ENCODE data around the gene MUC3A. TPM values are rescaled to one million over a fixed set of nuclear protein-coding genes. Genes with fewer than 3 reads are reported as not detected.

The MUC3A gene
- total RNA-seq, 1 experiment from 2014 or later = 2.0 TPM

DNA sequence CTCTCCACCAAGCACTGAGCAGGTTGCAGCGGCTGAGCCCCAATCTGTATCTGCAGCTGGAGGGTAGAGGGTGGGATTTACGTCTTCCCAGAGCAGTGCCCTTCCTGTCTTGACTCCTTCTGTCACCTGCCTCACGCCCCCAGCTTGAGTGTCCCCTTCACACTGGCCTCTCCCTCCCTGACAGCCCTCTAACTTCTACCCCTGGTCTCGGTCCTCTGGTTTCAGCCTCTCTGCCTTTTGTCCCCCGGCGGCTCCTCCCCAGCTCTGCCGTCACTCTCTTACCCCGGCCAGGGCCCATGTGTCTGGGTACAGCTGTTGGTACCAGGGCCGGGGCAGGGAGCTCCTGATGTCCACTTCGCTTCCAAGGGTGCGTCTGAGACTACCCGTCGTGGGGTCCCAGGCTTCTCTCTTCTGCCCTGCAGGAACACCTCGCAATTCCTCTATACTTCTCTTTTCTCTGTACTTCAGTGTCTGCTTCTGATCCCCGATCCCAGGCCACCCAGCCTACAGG is 654 bp downstream of the MUC3A start:
- CTCF ChIA-PET = no interaction called here
- POLR2A ChIA-PET (ENCODE audit: low non-redundant PET) = no interaction called here
- no TSS peak for BruUV-seq (replicated peaks)
- H3K4me1 ChIP-seq (ENCODE audit: insufficient read depth, low read length, poor library complexity, severe bottlenecking) = no peaks in the 10 kb centered on the region
- no peak for TF ChIP-seq EZH2 (IDR thresholded peaks at IDR 0.05; ENCODE audit: borderline replicate concordance, low read depth, low read length, poor library complexity, severe bottlenecking)
- DNase-seq (ENCODE audit: low spot score) = no peak
- no peak overlapping the region for H3K27ac ChIP-seq (ENCODE audit: low read depth, low read length, poor library complexity, severe bottlenecking)
- intact Hi-C loops (cut with micrococcal nuclease; ENCODE audit: unreplicated experiment) = no loop called here
- peaks cover 4% of the 10 kb centered on the region for H3K27me3 ChIP-seq (replicated peaks; ENCODE audit: insufficient read depth, low read depth, low read length, poor library complexity)
- no peak overlapping the region for H3K4me3 ChIP-seq (ENCODE audit: low read depth, low read length, poor library complexity, severe bottlenecking)
- no peaks in the 10 kb centered on the region for H3K9me3 ChIP-seq (ENCODE audit: low read depth, low read length, poor library complexity, severe bottlenecking)
- H3K36me3 ChIP-seq (ENCODE audit: insufficient read depth, low read length, poor library complexity, severe bottlenecking) = no peaks in the 10 kb centered on the region

DNA sequence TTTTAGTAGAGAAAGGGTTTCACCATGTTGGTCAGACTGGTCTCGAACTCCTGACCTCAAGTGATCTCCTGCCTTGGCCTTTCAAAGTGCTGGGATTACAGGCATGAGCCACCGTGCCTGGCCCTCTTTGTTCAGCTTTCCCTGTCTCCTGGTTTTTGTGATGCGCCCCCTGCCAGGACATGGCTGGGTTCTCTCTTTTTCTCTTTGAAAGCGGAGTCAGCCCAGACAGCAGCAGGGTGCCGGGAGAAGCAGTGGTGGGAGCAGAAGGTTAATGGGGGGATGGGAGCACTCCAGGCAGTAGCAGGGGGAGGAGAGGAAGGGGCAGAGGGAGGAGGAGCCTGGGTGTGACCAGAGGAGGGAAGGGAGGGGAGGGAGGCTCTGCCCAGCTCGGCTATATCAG is 1.8 kb downstream of the MUC3A start:
- POLR2A ChIA-PET (ENCODE audit: low non-redundant PET) = no interaction called here
- Histone ChIP-seq H3K27me3 (replicated peaks; ENCODE audit: insufficient read depth, low read depth, low read length, poor library complexity) (peaks cover 4% of the 10 kb centered on the region), H3K36me3 (ENCODE audit: insufficient read depth, low read length, poor library complexity, severe bottlenecking) (no peaks in the 10 kb centered on the region), H3K4me1 (ENCODE audit: insufficient read depth, low read length, poor library complexity, severe bottlenecking) (no peaks in the 10 kb centered on the region), H3K9me3 (ENCODE audit: low read depth, low read length, poor library complexity, severe bottlenecking) (no peaks in the 10 kb centered on the region), H3K4me3 (ENCODE audit: low read depth, low read length, poor library complexity, severe bottlenecking) (no peak overlapping the region), H3K27ac (ENCODE audit: low read depth, low read length, poor library complexity, severe bottlenecking) (no peak overlapping the region)
- intact Hi-C loops (cut with micrococcal nuclease; ENCODE audit: unreplicated experiment) = no loop called here
- BruUV-seq (replicated peaks) = no TSS peak
- no peak for DNase-seq (ENCODE audit: low spot score)
- CTCF ChIA-PET = no interaction called here
- no peak for TF ChIP-seq EZH2 (IDR thresholded peaks at IDR 0.05; ENCODE audit: borderline replicate concordance, low read depth, low read length, poor library complexity, severe bottlenecking)
- TF ChIP-seq, protein P1, sequence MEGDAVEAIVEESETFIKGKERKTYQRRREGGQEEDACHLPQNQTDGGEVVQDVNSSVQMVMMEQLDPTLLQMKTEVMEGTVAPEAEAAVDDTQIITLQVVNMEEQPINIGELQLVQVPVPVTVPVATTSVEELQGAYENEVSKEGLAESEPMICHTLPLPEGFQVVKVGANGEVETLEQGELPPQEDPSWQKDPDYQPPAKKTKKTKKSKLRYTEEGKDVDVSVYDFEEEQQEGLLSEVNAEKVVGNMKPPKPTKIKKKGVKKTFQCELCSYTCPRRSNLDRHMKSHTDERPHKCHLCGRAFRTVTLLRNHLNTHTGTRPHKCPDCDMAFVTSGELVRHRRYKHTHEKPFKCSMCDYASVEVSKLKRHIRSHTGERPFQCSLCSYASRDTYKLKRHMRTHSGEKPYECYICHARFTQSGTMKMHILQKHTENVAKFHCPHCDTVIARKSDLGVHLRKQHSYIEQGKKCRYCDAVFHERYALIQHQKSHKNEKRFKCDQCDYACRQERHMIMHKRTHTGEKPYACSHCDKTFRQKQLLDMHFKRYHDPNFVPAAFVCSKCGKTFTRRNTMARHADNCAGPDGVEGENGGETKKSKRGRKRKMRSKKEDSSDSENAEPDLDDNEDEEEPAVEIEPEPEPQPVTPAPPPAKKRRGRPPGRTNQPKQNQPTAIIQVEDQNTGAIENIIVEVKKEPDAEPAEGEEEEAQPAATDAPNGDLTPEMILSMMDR (conservative IDR thresholded peaks at IDR 0.05; ENCODE audit: low read depth, low read length) = no peak

DNA sequence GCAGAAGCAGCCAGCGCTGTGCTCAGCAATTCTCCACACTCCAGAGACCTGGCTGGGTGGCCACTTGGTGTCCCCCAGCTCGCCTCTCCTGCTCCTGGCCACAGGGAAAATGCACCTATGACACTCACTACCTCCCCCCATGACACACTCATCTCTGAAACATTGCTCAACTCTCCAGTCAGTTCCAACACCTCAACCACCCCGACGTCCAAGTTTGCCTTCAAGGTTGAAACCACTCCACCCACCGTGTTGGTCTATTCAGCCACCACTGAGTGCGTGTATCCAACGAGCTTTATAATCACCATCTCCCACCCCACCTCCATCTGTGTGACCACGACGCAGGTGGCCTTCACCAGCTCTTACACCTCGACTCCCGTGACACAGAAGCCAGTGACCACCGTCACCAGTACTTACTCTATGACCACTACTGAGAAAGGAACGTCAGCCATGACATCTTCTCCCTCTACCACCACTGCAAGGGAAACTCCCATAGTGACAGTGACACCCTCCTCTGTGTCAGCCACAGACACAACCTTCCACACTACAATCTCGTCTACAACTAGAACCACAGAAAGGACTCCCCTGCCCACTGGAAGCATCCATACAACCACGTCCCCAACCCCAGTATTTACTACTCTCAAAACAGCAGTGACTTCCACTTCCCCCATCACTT is 2.7 kb downstream of the MUC3A start:
- no peaks in the 10 kb centered on the region for H3K4me1 ChIP-seq (ENCODE audit: insufficient read depth, low read length, poor library complexity, severe bottlenecking)
- POLR2A ChIA-PET (ENCODE audit: low non-redundant PET) = no interaction called here
- H3K36me3 ChIP-seq (ENCODE audit: insufficient read depth, low read length, poor library complexity, severe bottlenecking) = no peaks in the 10 kb centered on the region
- intact Hi-C loops (cut with micrococcal nuclease; ENCODE audit: unreplicated experiment) = no loop called here
- peaks cover 4% of the 10 kb centered on the region for H3K27me3 ChIP-seq (replicated peaks; ENCODE audit: insufficient read depth, low read depth, low read length, poor library complexity)
- H3K4me3 ChIP-seq (ENCODE audit: low read depth, low read length, poor library complexity, severe bottlenecking) = no peak overlapping the region
- DNase-seq (ENCODE audit: low spot score) = no peak
- no peaks in the 10 kb centered on the region for H3K9me3 ChIP-seq (ENCODE audit: low read depth, low read length, poor library complexity, severe bottlenecking)
- CTCF ChIA-PET = no interaction called here
- H3K27ac ChIP-seq (ENCODE audit: low read depth, low read length, poor library complexity, severe bottlenecking) = no peak overlapping the region
- no TSS peak for BruUV-seq (replicated peaks)
- TF ChIP-seq, protein P1 (conservative IDR thresholded peaks at IDR 0.05; ENCODE audit: low read depth, low read length) = no peak
- TF ChIP-seq EZH2 (IDR thresholded peaks at IDR 0.05; ENCODE audit: borderline replicate concordance, low read depth, low read length, poor library complexity, severe bottlenecking) = no peak

DNA sequence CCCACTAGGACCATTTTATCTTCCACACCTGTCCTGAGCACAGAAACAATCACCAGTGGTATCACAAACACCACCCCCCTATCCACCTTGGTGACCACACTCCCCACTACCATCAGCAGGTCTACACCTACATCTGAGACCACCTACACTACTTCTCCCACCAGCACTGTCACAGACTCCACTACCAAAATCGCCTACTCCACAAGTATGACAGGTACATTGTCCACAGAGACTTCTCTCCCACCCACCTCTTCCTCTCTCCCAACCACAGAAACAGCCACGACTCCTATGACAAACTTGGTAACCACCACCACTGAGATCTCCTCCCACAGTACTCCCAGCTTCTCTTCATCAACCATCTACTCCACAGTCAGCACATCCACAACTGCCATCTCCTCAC is 3.3 kb downstream of the MUC3A start:
- TF ChIP-seq, protein P1 (conservative IDR thresholded peaks at IDR 0.05; ENCODE audit: low read depth, low read length) = no peak
- TF ChIP-seq EZH2 (IDR thresholded peaks at IDR 0.05; ENCODE audit: borderline replicate concordance, low read depth, low read length, poor library complexity, severe bottlenecking) = no peak
- no peaks in the 10 kb centered on the region for H3K4me1 ChIP-seq (ENCODE audit: insufficient read depth, low read length, poor library complexity, severe bottlenecking)
- intact Hi-C loops (cut with micrococcal nuclease; ENCODE audit: unreplicated experiment) = no loop called here
- DNase-seq (ENCODE audit: low spot score) = no peak
- no peaks in the 10 kb centered on the region for H3K9me3 ChIP-seq (ENCODE audit: low read depth, low read length, poor library complexity, severe bottlenecking)
- CTCF ChIA-PET = no interaction called here
- no TSS peak for BruUV-seq (replicated peaks)
- peaks cover 4% of the 10 kb centered on the region for H3K27me3 ChIP-seq (replicated peaks; ENCODE audit: insufficient read depth, low read depth, low read length, poor library complexity)
- H3K27ac ChIP-seq (ENCODE audit: low read depth, low read length, poor library complexity, severe bottlenecking) = no peak overlapping the region
- POLR2A ChIA-PET (ENCODE audit: low non-redundant PET) = no interaction called here
- H3K4me3 ChIP-seq (ENCODE audit: low read depth, low read length, poor library complexity, severe bottlenecking) = no peak overlapping the region
- no peaks in the 10 kb centered on the region for H3K36me3 ChIP-seq (ENCODE audit: insufficient read depth, low read length, poor library complexity, severe bottlenecking)
